NCI-H146 treated with DMSO at 0.1 percent for 48 hours (cell line): ENCODE results near the gene RTL10.

Source experiments
- DNase-seq: peaks from one replicate; lab custom pipeline; 2025; ENCODE audit not compliant: unreplicated experiment; lab: John Stamatoyannopoulos, UW

RTL10 gene

GRCh38 chr22:19876314-19876940 lies 21.8 kb upstream of the RTL10 start:
- no peak for DNase-seq

- no peak for DNase-seq
Measured at GRCh38 chr22:19875531-19876313, 21.0 kb upstream of the RTL10 start.

GRCh38 chr22:19875061-19875530 lies 20.4 kb upstream of the RTL10 start:
- DNase-seq, result no peak

GRCh38 chr22:19874307-19875060 lies 19.8 kb upstream of the RTL10 start:
- DNase-seq, result no peak

- DNase-seq, result no peak
Measured at GRCh38 chr22:19873960-19874306, 19.3 kb upstream of the RTL10 start.

- no peak for DNase-seq
Measured at GRCh38 chr22:19873138-19873959, 18.7 kb upstream of the RTL10 start.

GRCh38 chr22:19872779-19873137 lies 18.1 kb upstream of the RTL10 start:
- no peak for DNase-seq

- DNase-seq, result no peak
Measured at GRCh38 chr22:19871845-19872778, 17.4 kb upstream of the RTL10 start.

- DNase-seq, result no peak
Measured at GRCh38 chr22:19871023-19871844, 16.6 kb upstream of the RTL10 start.

GRCh38 chr22:19870153-19871022 lies 15.7 kb upstream of the RTL10 start:
- DNase-seq, result no peak

- DNase-seq, result no peak
Measured at GRCh38 chr22:19869497-19870152, 15.0 kb upstream of the RTL10 start.

- DNase-seq, result no peak
Measured at GRCh38 chr22:19868773-19869471, 14.2 kb upstream of the RTL10 start.

- no peak for DNase-seq
Measured at GRCh38 chr22:19868333-19868732, 13.7 kb upstream of the RTL10 start.

- DNase-seq, result no peak
Measured at GRCh38 chr22:19867617-19868016, 12.9 kb upstream of the RTL10 start.

- no peak for DNase-seq
Measured at GRCh38 chr22:19866665-19867009, 12.0 kb upstream of the RTL10 start.

GRCh38 chr22:19865141-19865829 lies 10.6 kb upstream of the RTL10 start:
- DNase-seq, result no peak
